CD4-positive, alpha-beta T cell treated with Interleukin-15 for 4 hours (primary cell): ENCODE data around the gene TMEM209.
"Not testable (repeated sequence)": the region's sequence is repeated elsewhere in the genome, so short reads cannot be mapped to it uniquely, and the experiment has no call there.

Experiments used
- DNase-seq: peaks from one replicate; pipeline ENCODE4 v3.0.0-alpha.2; 2020; ENCODE audit warnings: low spot score

Gene TMEM209

GRCh38 chr7:130218806-130219620, 13.8 kb upstream of the TMEM209 start:
- DNase-seq: no peak

DNA sequence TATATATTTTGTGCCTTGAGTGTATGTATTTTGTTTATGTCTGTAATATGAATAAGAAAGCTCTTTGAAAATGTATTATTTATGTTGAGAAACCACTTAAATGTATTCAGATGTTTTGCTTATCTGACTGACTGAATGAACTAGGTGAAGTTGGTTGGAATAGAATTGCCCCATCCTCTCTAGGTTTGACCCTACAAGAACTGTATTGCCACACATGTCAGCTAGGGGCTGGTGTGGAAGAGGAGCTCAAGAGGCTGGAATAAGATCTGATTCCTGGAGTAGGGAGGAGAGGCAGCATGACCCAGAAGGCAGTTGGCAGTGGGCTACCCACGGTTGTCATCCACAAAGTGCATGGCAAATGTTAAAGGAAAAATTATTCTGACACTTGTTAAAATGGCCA, 11.5 kb upstream of the TMEM209 start:
- no peak for DNase-seq

- DNase-seq: no peak
Observed at GRCh38 chr7:130216025-130216424, 10.8 kb upstream of the TMEM209 start.

GRCh38 chr7:130213828-130214227, 8.6 kb upstream of the TMEM209 start:
- no peak for DNase-seq

- DNase-seq: no peak
Observed at GRCh38 chr7:130210181-130210935, 5.2 kb upstream of the TMEM209 start.

DNA sequence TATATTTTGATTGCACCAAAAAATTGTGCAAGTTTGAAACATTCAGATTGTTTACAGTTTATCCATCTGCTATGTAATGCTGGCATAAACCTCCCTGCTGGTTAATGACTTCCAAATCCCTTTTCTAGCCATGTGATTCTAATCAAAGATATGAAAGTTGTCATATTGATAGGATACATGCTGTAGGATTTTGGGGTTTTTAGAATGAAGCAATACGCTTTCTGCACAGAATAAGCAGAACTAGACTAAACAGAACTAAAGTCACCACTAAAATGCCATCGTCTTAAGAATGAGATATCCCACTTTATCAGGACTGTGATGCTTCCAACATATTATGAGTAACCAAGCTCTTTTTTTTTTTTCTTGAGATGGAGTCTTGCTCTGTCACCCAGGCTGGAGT, 3.3 kb upstream of the TMEM209 start:
- DNase-seq: no peak

GRCh38 chr7:130207642-130208041, 2.4 kb upstream of the TMEM209 start, which contains the start of gene SSMEM1:
Gene SSMEM1, plus strand, starts transcription at chr7:130207860. Its CDS starts 51 bp downstream, at chr7:130207911.
- DNase-seq: no peak

- no peak for DNase-seq
Observed at GRCh38 chr7:130207033-130207432, 1.8 kb upstream of the TMEM209 start.

- no peak for DNase-seq
Observed at GRCh38 chr7:130201796-130202195, 3.4 kb downstream of the TMEM209 start.

DNA sequence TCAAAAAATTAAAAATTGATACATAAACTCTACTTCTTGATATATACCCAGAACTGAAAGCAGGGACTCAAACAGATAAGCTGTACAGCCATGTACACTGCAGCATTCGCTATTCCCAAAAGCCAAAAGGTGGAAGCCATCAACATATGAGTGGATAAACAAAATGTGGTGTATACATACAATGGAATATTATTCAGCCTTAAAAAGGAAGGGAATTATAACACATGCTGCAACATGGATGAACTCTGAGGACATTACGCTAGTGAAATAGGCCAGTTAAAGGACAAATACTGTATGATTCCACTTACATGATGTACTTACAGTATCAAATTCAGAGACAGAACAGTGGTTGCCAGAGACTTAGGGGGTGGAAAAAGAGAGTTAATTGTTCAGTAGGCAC, 8.1 kb downstream of the TMEM209 start:
- no peak for DNase-seq

- DNase-seq: no peak
Observed at GRCh38 chr7:130196476-130196875, 8.7 kb downstream of the TMEM209 start.

- DNase-seq: no peak
Observed at GRCh38 chr7:130195396-130195795, 9.8 kb downstream of the TMEM209 start.

- no peak for DNase-seq
Observed at GRCh38 chr7:130191791-130192190, 13.4 kb downstream of the TMEM209 start.

- no peak for DNase-seq
Observed at GRCh38 chr7:130189343-130189742, 15.9 kb downstream of the TMEM209 start.

- no peak for DNase-seq
Observed at GRCh38 chr7:130187360-130187759, 17.8 kb downstream of the TMEM209 start.

DNA sequence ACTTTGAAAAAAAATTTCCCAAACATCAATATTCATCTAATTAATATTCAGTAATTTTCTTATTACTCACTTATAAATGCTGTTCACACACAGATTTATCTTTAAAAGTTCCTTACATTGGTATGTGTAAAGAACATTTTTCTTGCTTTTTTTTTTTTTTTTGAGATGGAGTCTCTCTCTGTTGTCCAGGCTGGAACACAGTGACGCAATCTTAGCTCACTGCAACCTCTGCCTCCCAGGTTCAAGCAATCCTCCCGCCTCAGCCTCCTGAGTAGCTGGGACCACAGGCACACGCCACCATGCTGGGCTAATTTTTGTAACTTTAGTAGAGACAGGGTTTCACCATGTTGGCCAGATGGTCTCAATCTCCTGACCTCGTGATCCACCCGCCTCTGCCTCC, 20.9 kb downstream of the TMEM209 start:
- not testable (repeated sequence) for DNase-seq

GRCh38 chr7:130182990-130183389, 22.2 kb downstream of the TMEM209 start:
- no peak for DNase-seq

DNA sequence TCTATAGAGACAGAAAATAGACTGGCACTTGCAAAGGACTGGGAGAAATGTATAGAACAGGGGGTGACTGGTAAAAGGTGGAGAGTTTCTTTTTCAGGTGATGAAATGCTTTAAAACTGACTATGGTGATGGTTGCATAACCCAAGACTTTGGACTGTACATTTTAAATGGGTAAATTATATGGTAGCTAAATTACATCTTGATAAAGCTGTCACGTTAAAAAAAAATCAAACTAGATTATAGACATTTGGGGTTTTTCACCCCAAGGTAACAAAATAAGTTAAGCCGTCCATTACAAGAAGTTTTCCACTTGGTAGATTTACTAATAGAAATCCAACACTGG, 24.0 kb downstream of the TMEM209 start:
- no peak for DNase-seq

- no peak for DNase-seq
Observed at GRCh38 chr7:130180571-130181262, 24.5 kb downstream of the TMEM209 start.

DNA sequence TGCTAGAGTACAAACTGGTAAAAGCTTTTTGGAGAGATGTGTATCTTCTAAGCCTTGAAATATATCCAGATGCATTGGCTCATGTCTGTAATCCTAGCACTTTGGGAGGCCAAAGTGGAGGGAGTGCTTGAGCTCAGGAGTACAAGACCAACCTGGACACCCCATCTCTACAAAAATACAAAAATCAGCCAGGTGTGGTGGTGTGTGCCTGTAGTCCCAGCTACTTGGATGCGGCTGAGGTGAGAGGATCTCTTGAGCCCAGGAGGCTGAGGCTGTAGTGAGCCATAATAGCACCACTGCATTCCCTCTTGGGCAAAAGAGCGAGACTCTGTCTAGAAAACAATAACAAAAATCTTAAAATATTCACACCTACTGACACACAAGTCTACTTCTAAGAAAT, 25.6 kb downstream of the TMEM209 start:
- DNase-seq: no peak

DNA sequence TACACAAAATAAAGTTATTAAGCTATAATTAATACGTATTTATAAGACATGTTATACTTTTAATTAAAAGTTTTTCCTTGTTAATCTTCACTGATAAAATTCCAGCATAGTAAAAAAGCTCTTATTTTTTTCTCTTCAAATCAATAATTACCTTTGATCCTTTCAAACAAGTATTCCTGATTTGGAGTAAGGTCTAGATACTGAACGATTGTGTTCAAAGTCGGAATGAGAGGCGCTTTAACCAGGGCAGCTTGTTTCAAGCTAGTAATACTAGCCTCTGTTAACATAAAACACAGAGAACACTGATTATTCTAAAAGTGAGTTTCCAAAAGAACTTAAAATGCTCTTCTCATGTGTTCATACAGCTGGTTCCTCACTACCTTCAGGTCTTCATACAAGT, 27.0 kb downstream of the TMEM209 start:
- DNase-seq: no peak

DNA sequence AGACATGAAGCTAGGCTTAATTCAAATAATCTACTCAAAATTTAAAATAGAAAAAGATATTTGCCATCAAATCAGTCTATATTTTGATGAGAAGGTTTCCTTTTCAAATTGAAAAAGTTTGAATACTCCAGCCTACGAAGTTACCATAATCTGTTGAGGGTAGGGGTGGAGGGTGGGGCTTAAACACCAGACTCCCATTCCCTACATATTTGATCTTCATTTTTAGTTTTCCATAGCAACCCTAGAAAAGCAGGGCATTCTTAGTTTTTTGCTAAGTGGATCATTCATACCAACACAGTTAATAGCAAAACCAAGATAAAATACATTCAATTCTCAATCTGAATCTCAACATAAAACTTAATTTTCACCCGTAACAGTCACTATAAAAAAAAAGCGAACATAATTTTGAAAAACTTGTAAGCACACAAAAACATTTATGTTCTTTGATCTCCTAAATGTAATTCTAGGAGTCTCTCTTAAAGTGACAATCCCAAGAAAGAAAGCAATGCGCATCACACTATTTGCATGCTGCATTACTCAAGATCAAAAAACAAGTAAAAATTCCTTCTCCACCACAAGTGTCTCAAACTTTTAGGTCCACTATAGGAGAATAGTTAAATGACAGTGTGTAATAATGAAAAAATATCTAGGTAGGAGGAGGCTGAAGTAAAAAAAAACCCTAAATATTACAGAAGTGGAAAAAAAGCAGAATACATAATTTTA, 30.8 kb downstream of the TMEM209 start:
- no peak for DNase-seq
